ENCODE data around the gene ANTXR2.
"Not testable (repeated sequence)": the region's sequence is repeated elsewhere in the genome, so short reads cannot be mapped to it uniquely, and the experiment has no call there.

ANTXR2 gene

GRCh38 chr4:80015407-80016189 lies 57.4 kb downstream of the ANTXR2 start:
- no peak for DNase-seq

DNA sequence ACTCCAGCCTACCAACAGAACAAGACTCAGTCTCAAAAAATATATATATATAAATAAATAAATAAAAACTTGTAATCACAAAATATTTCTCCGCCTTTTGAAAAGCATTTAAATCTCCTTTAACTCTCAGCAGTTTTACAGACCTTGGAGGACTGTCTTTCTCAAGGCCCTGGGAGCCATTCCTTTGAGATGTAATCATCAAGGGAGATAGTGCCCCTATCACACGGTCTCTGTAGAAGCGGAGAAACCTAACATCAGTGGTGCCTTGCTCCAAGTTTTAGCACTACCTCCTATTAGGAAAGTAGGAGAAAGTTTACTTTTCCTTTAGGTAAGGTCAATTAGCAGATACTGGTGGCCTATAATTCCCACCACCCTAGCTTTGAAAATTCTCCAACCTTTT lies 58.5 kb downstream of the ANTXR2 start:
- DNase-seq = no peak

GRCh38 chr4:80012291-80012690 lies 60.7 kb downstream of the ANTXR2 start:
- no peak for DNase-seq

- no peak for DNase-seq
These were observed 61.3 kb downstream of the ANTXR2 start for GRCh38 chr4:80011636-80012236.

- no peak for DNase-seq
These were observed 62.7 kb downstream of the ANTXR2 start for GRCh38 chr4:80010316-80010715.

GRCh38 chr4:80009806-80010205 lies 63.2 kb downstream of the ANTXR2 start:
- DNase-seq = no peak

GRCh38 chr4:80008971-80009370 lies 64.1 kb downstream of the ANTXR2 start:
- no peak for DNase-seq

- no peak for DNase-seq
These were observed 64.7 kb downstream of the ANTXR2 start for GRCh38 chr4:80008351-80008750.

DNA sequence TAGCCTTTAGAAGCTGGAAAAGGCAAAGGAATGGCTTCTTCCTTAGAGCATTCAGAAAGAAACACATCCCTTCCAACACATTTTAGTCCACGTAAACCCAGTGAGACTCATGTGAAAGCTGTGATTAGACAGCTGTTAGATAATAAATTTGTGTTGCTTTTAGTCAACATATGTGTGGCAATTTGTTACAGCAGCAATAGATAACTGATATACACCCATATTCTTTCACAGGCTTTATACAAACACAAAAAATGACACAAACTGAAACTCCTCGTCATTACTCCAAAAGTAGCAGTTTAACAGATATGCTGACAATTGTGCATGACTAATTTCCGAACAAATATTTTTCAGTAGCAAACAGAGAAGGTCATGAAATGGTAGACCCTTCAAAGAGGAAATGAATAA lies 65.3 kb downstream of the ANTXR2 start:
- peak; percentile 7 for DNase-seq

DNA sequence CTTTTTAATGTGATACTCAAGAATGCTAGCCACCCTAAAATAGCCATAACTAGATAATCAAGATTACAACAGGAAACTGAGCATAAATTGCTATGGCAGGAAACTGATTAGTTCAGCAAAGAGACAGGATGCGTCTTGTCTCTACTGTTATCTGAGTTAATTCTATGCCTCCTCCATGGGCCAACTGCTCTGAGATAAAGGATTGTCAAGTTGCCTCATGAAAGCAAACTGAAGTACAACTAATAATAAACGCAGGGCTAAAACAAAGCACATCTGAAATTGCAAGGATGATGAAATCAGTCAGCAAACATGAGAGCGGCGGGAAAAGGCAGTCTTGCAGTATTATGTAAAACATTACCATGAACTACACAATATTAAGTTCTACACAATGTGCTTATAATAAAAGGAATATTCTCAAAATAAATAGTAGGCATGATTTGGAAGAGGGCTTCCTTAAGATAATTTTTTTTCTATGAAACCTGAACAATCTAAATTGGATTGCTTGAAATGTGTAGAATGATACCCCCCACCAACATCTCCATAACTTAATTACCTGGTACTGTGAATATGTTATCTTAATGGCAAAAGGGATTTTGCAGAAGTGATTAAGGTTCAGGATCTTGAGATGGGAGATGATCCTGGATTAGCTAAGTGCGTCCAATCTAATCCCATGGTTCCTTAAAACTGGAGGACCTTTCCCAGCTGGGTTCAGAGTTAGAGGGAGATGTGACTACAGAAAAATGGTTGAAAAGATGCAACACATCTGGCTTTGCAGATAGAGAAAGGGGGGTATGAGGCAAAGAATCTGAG lies 65.9 kb downstream of the ANTXR2 start:
- DNase-seq = no peak

DNA sequence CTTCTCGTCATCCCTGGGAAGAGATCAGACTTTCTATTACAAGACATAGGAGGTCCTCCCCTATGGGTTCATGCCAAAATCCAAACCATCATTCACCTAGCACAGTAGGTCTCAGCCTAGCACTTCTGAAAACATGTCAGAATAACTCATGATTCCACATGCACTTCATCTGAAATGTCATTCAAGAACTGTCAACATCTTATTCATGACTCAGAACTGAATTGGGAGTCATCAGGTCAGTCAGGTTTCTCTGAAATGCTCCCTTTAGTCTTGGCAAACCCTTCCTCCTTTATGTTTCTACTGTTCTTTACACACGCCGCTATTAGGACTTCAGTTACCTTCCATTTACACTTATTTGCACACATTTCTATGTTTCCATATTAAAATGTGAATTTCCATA lies 67.2 kb downstream of the ANTXR2 start:
- DNase-seq = peak; percentile 1

- no peak for DNase-seq
These were observed 68.7 kb downstream of the ANTXR2 start for GRCh38 chr4:80004319-80004718.

DNA sequence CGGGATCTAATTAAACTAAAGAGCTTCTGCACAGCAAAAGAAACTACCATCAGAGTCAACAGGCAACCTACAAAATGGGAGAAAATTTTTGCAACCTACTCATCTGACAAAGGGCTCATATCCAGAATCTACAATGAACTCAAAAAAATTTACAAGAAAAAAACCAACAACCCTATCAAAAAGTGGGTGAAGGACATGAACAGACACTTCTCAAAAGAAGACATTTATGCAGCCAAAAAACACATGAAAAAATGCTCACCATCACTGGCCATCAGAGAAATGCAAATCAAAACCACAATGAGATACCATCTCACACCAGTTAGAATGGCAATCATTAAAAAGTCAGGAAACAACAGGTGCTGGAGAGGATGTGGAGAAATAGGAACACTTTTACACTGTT lies 70.5 kb downstream of the ANTXR2 start:
- DNase-seq = not testable (repeated sequence)

DNA sequence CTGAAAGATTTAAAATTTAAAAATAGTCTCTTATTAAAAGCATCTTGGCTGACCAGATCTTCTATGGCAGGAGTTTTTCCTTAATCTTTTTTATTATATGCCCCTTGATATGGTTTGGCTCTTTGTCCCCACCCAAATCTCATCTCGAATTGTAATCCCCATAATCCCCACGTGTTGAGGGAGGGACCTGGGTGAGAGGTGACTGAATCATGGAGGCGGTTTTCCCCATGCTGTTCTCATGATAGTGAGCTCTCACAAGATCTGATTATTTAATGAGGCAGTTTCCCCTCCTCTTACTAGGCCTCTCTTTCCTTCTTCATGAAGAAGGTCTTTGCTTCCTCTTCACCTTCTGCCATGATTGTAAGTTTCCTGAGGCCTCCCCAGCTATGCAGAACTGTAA lies 74.0 kb downstream of the ANTXR2 start:
- not testable (repeated sequence) for DNase-seq

- DNase-seq = no peak
These were observed 74.8 kb downstream of the ANTXR2 start for GRCh38 chr4:79998201-79998600.

GRCh38 chr4:79996851-79997250 lies 76.2 kb downstream of the ANTXR2 start:
- DNase-seq = no peak

DNA sequence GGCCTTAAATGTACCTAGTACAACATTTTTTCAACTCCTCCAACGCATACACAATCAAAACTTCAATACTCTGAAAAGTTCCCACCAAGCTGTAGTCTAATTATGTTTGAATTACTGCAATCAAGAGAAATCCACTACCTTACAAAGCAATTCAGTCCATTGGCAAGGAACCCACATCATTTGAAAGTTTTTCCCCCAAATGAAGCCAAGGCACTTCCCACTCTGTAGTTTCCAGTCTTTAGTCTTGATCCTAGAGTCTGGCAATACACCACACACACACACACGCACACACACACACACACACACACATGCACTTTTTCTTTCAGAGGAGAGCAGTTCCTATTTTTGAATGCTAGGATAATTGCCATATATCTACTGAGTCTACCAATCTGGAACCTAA lies 79.6 kb downstream of the ANTXR2 start:
- no peak for DNase-seq

DNA sequence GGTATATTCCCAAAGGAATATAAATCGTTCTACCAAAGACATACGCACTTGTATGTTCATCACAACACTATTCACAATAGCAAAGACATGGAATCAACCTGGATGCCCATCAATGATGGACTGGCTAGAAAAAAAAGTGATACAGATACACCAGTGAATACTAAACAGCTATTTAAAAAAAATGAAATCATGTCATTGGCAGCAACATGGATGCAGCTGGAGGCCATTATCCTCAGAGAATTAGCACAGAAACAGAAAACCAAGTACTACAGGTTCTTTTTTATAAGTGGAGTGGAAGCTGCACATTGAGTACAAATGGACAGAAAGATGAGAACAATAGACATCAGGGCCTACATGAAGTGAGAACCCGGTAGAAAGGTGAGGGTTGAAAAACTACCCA lies 81.4 kb downstream of the ANTXR2 start:
- no peak for DNase-seq

DNA sequence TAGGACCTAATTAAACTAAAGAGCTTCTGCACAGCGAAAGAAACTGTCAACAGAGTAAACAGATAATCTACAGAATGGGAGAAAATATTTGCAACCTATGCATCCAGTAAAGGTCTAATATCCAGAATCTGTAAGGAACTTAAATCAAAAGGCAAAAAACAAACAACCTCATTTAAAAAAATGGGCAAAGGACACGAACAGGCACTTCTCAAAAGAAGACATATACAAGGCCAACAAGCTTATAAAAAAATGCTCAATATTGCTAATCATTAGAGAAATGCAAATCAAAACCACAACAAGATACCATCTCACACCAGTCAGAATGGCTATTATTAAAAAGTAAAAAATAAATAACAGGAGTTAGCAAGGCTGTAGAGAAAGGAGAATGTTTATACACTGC lies 81.9 kb downstream of the ANTXR2 start:
- not testable (repeated sequence) for DNase-seq

DNA sequence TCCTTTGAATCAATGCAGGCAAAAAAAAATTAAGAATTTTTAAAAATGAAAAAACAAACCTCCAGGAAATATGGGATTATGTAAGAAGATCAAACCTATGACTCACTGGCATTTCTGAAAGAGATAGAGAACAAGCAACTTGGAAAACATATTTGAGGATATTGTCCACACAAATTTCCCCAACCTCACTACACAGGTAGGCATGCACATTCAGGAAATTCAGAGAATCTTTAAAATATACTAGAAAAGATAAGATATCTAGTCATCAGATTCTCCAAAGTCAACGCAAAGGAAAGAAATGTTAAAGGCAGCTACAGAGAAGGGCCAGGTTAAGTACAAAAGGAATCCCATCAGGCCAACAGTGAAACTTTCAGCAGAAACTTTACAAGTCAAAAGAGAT lies 85.6 kb downstream of the ANTXR2 start:
- DNase-seq = no peak

DNA sequence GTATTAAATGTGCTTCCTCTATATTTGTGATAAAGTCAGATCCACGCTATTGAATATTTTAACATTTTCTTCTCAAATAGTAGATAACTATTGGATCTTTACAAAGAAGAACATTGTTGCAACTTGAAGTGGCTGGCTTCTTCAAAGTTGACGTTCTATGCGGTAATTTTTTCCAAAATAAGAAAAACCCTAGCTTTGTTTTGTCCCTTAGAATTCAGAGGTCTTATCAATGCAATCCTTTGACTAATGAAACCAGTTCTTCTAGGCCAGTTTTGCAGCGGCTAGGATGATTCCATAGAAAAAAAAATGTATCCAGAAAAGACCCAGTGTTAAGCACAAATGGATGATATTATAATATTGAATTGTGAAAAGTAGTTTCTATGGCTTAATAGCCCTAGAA lies 89.6 kb downstream of the ANTXR2 start:
- DNase-seq = no peak

GRCh38 chr4:79982601-79983322 lies 90.3 kb downstream of the ANTXR2 start:
- no peak for DNase-seq

GRCh38 chr4:79980448-79980847 lies 92.6 kb downstream of the ANTXR2 start:
- no peak for DNase-seq
